ENCODE measurements around the gene GNAS.
"Not testable (repeated sequence)": the region's sequence is repeated elsewhere in the genome, so short reads cannot be mapped to it uniquely, and the experiment has no call there.

Gene GNAS

GRCh38 chr20:58852543-58853271 lies at the start of gene GNAS:
Gene GNAS (plus strand): TSS chr20:58852716.
- peak; percentile 26 for DNase-seq (ENCODE audit: low spot score)

- no peak for DNase-seq (ENCODE audit: low spot score)
Observed at GRCh38 chr20:58803533-58803932, 49.0 kb upstream of the GNAS start.

GRCh38 chr20:58807801-58808200 lies 44.7 kb upstream of the GNAS start:
- no peak for DNase-seq (ENCODE audit: low spot score)

- no peak for DNase-seq (ENCODE audit: low spot score)
Observed at GRCh38 chr20:58808271-58809046, 44.1 kb upstream of the GNAS start.

GRCh38 chr20:58810116-58810878 lies 42.2 kb upstream of the GNAS start:
- no peak for DNase-seq (ENCODE audit: low spot score)

- no peak for DNase-seq (ENCODE audit: low spot score)
Observed at GRCh38 chr20:58810879-58811250, 41.7 kb upstream of the GNAS start.

- no peak for DNase-seq (ENCODE audit: low spot score)
Observed at GRCh38 chr20:58811334-58811733, 41.2 kb upstream of the GNAS start.

GRCh38 chr20:58813369-58813768 lies 39.1 kb upstream of the GNAS start:
- no peak for DNase-seq (ENCODE audit: low spot score)

GRCh38 chr20:58815448-58815847 lies 37.1 kb upstream of the GNAS start:
- DNase-seq (ENCODE audit: low spot score): no peak

GRCh38 chr20:58816051-58816450 lies 36.5 kb upstream of the GNAS start:
- no peak for DNase-seq (ENCODE audit: low spot score)

- DNase-seq (ENCODE audit: low spot score): no peak
Observed at GRCh38 chr20:58816957-58817651, 35.4 kb upstream of the GNAS start.

- no peak for DNase-seq (ENCODE audit: low spot score)
Observed at GRCh38 chr20:58817748-58818147, 34.8 kb upstream of the GNAS start.

GRCh38 chr20:58818586-58819285 lies 33.8 kb upstream of the GNAS start:
- no peak for DNase-seq (ENCODE audit: low spot score)

- DNase-seq (ENCODE audit: low spot score): no peak
Observed at GRCh38 chr20:58819921-58820320, 32.6 kb upstream of the GNAS start.

GRCh38 chr20:58820515-58820914 lies 32.0 kb upstream of the GNAS start:
- DNase-seq (ENCODE audit: low spot score): not testable (repeated sequence)

- no peak for DNase-seq (ENCODE audit: low spot score)
Observed at GRCh38 chr20:58822149-58822548, 30.4 kb upstream of the GNAS start.

- no peak for DNase-seq (ENCODE audit: low spot score)
Observed at GRCh38 chr20:58822748-58823730, 29.5 kb upstream of the GNAS start.

GRCh38 chr20:58824843-58825242 lies 27.7 kb upstream of the GNAS start:
- DNase-seq (ENCODE audit: low spot score): no peak

- DNase-seq (ENCODE audit: low spot score): no peak
Observed at GRCh38 chr20:58825450-58825849, 27.1 kb upstream of the GNAS start.

- no peak for DNase-seq (ENCODE audit: low spot score)
Observed at GRCh38 chr20:58826271-58826670, 26.2 kb upstream of the GNAS start.

Data from kidney capillary endothelial cell (primary cell).